GM19438 (cell line): Measurements from ENCODE around the gene RPS6KC1.
"Not testable (repeated sequence)": the region's sequence is repeated elsewhere in the genome, so short reads cannot be mapped to it uniquely, and the experiment has no call there.

Experiments
- ATAC-seq: cut with Tn5 transposase; IDR thresholded peaks from one replicate; pipeline ENCODE4 v1.9.1; 2021; ENCODE audit warnings: low read depth; ENCODE audit not compliant: unreplicated experiment

The RPS6KC1 gene

GRCh38 chr1:213138391-213138790, 87.3 kb downstream of the RPS6KC1 start:
- no peak for ATAC-seq

- no peak for ATAC-seq
These were observed 87.9 kb downstream of the RPS6KC1 start for GRCh38 chr1:213138892-213139291.

GRCh38 chr1:213148905-213149304, 97.9 kb downstream of the RPS6KC1 start:
- ATAC-seq, result no peak

GRCh38 chr1:213150090-213150489, 99.0 kb downstream of the RPS6KC1 start:
- not testable (repeated sequence) for ATAC-seq

GRCh38 chr1:213154056-213154685, 103.1 kb downstream of the RPS6KC1 start:
- ATAC-seq, result no peak

GRCh38 chr1:213159376-213159775, 108.3 kb downstream of the RPS6KC1 start:
- ATAC-seq, result no peak

GRCh38 chr1:213160442-213160841, 109.4 kb downstream of the RPS6KC1 start:
- not testable (repeated sequence) for ATAC-seq

GRCh38 chr1:213162338-213162737, 111.3 kb downstream of the RPS6KC1 start:
- no peak for ATAC-seq

- no peak for ATAC-seq
These were observed 111.8 kb downstream of the RPS6KC1 start for GRCh38 chr1:213162862-213163261.

- no peak for ATAC-seq
These were observed 112.3 kb downstream of the RPS6KC1 start for GRCh38 chr1:213163278-213163711.

- ATAC-seq, result no peak
These were observed 113.5 kb downstream of the RPS6KC1 start for GRCh38 chr1:213164561-213164960.

- ATAC-seq, result no peak
These were observed 115.8 kb downstream of the RPS6KC1 start for GRCh38 chr1:213166852-213167251.

- no peak for ATAC-seq
These were observed 120.7 kb downstream of the RPS6KC1 start for GRCh38 chr1:213171711-213172110.

- no peak for ATAC-seq
These were observed 125.3 kb downstream of the RPS6KC1 start for GRCh38 chr1:213176341-213176740.

GRCh38 chr1:213179784-213180183, 128.7 kb downstream of the RPS6KC1 start:
- no peak for ATAC-seq

- no peak for ATAC-seq
These were observed 129.8 kb downstream of the RPS6KC1 start for GRCh38 chr1:213180833-213181232.

- no peak for ATAC-seq
These were observed 132.1 kb downstream of the RPS6KC1 start for GRCh38 chr1:213183036-213183672.

GRCh38 chr1:213186168-213186567, 135.1 kb downstream of the RPS6KC1 start:
- no peak for ATAC-seq

- ATAC-seq, result no peak
These were observed 141.0 kb downstream of the RPS6KC1 start for GRCh38 chr1:213192026-213192425.

GRCh38 chr1:213194383-213194782, 143.3 kb downstream of the RPS6KC1 start:
- no peak for ATAC-seq

GRCh38 chr1:213194855-213195254, 143.8 kb downstream of the RPS6KC1 start:
- no peak for ATAC-seq

GRCh38 chr1:213196328-213197054, 145.4 kb downstream of the RPS6KC1 start:
- ATAC-seq, result not testable (repeated sequence)
